Erythroblast (primary cell): ENCODE results near the gene TECPR1.

Experiments used
- GATA1 ChIP-seq: IDR thresholded peaks from 2 replicates; pipeline ENCODE4 v1.6.1; 2011; ENCODE audit warnings: low read depth, mild to moderate bottlenecking, control low read depth, low read length, moderate library complexity
- POLR2A ChIP-seq: IDR thresholded peaks from 2 replicates; pipeline ENCODE4 v1.6.1; 2011; ENCODE audit warnings: mild to moderate bottlenecking, low read length

DNA sequence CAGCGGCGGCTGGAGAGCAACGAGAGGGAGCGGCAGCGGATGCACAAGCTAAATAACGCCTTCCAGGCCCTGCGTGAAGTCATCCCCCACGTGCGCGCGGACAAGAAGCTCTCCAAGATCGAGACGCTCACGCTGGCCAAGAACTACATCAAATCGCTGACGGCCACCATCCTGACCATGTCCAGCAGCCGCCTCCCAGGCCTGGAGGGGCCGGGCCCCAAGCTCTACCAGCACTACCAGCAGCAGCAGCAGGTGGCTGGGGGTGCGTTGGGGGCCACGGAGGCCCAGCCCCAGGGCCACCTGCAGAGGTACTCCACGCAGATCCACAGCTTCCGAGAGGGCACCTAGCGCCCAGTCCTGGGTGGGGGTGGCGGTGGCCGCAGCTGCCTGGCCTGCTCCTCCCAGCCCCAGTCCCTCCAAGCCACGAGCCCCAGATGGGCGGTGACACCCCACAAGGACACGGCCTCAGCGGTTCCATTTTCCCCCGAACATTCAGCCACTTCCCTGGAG lies 39.4 kb downstream of the TECPR1 start:
- TF ChIP-seq POLR2A (no peak), GATA1 (no peak)
